GM12878 (cell line): ENCODE results near the gene R3HDM2. TPM values are rescaled to one million over a fixed set of nuclear protein-coding genes. Genes with fewer than 3 reads are reported as not detected.

Experiments used
- BCL3 ChIP-seq: IDR thresholded peaks from 2 replicates; pipeline ENCODE4 v1.6.1; 2011; ENCODE audit warnings: borderline replicate concordance, low read depth, mild to moderate bottlenecking, moderate library complexity, low read length; ENCODE audit not compliant: insufficient read depth, poor library complexity, severe bottlenecking
- BMI1 ChIP-seq: fragments of 450-650 bp; IDR thresholded peaks from 2 replicates; pipeline ENCODE4 v1.6.1; 2016; ENCODE audit warnings: mild to moderate bottlenecking, moderate library complexity, borderline replicate concordance
- CUX1 ChIP-seq: IDR thresholded peaks from 2 replicates; pipeline ENCODE4 v1.6.1; 2012; ENCODE audit warnings: improper control_type of control experiment, low read depth, low read length; ENCODE audit not compliant: insufficient replicate concordance
- EZH2 ChIP-seq: IDR thresholded peaks from 2 replicates; pipeline ENCODE4 v1.6.1; 2012; ENCODE audit warnings: low read depth, mild to moderate bottlenecking, control low read depth, inconsistent platforms, low read length, borderline replicate concordance; ENCODE audit not compliant: control insufficient read depth
- HDAC6 ChIP-seq: fragments of 200-600 bp; sonication (generic); IDR thresholded peaks from one replicate; pipeline ENCODE4 v1.8.0; 2017; ENCODE audit warnings: antibody characterized with exemption; ENCODE audit not compliant: unreplicated experiment
- HDGF ChIP-seq: fragments of 450-650 bp; IDR thresholded peaks from 2 replicates; pipeline ENCODE4 v1.6.1; 2016; ENCODE audit warnings: antibody characterized with exemption
- HSF1 ChIP-seq: fragments of 150-350 bp; IDR thresholded peaks from 2 replicates; pipeline ENCODE4 v1.6.1; 2014; ENCODE audit warnings: mild to moderate bottlenecking, low read depth, low read length
- IRF3 ChIP-seq: fragments of 450-650 bp; IDR thresholded peaks from 2 replicates; pipeline ENCODE4 v1.6.1; 2014; ENCODE audit warnings: mild to moderate bottlenecking
- MAX ChIP-seq: IDR thresholded peaks from 2 replicates; pipeline ENCODE4 v1.6.1; 2012; ENCODE audit warnings: low read depth, low read length, improper control_type of control experiment
- PAX8 ChIP-seq: fragments of 450-650 bp; IDR thresholded peaks from 2 replicates; pipeline ENCODE4 v1.6.1; 2017; ENCODE audit warnings: mild to moderate bottlenecking, moderate library complexity
- POLR2AphosphoS2 ChIP-seq: IDR thresholded peaks from 2 replicates; pipeline ENCODE4 v1.6.1; 2011; ENCODE audit warnings: low read depth, mild to moderate bottlenecking, low read length, improper control_type of control experiment, moderate library complexity
- POLR2AphosphoS5 ChIP-seq: IDR thresholded peaks from 2 replicates; pipeline ENCODE4 v1.6.1; 2011; ENCODE audit warnings: mild to moderate bottlenecking, low read length, inconsistent platforms
- RCOR1 ChIP-seq: conservative IDR thresholded peaks from 2 replicates; pipeline ENCODE4 v1.6.1; 2012; ENCODE audit warnings: low read depth, low read length, improper control_type of control experiment
- SMAD5 ChIP-seq: IDR thresholded peaks from 2 replicates; pipeline ENCODE4 v1.6.1; 2016; ENCODE audit warnings: antibody characterized with exemption, low read depth
- STAT1 ChIP-seq: fragments of 450-650 bp; conservative IDR thresholded peaks from 2 replicates; pipeline ENCODE4 v1.6.1; 2014; ENCODE audit warnings: antibody characterized with exemption, mild to moderate bottlenecking
- STAT3 ChIP-seq: IDR thresholded peaks from 2 replicates; pipeline ENCODE4 v1.6.1; 2011; ENCODE audit warnings: low read depth, low read length, improper control_type of control experiment
- TCF7 ChIP-seq: IDR thresholded peaks from 2 replicates; pipeline ENCODE4 v1.6.1; 2014; ENCODE audit warnings: antibody characterized with exemption, borderline replicate concordance
- USF2 ChIP-seq: IDR thresholded peaks from 2 replicates; pipeline ENCODE4 v1.6.1; 2011; ENCODE audit warnings: low read depth, low read length, improper control_type of control experiment, borderline replicate concordance
- ZNF274 ChIP-seq: IDR thresholded peaks from one replicate; pipeline ENCODE4 v1.8.0; 2011; ENCODE audit not compliant: insufficient read length, insufficient read depth
- polyA plus RNA-seq, 11 experiments: library from polyadenylated mRNA; depleted of rRNA in 4 of 11; unstranded in 6 of 11; stranded (reverse) in 5 of 11; fragments of >200 nt; fragmentation: Nextera tagmentation in 4 of 11; fragmentation: Illumina TruSeq in 1 of 11; extraction: Ambion mirVana in 4 of 11; extraction: Trizol in 1 of 11; gene quantifications; 1 replicate in 1 of 11; 2 replicates in 10 of 11; pipeline versions ENCODE4 v1.2.1 to v1.2.3, GENCODE V29; 2011 to 2016; ENCODE audit warnings: inconsistent platforms in 2 of 11, missing spikeins in 2 of 11, low read depth in 1 of 11
- total RNA-seq, 4 experiments: library from RNA; depleted of rRNA in 3 of 4; stranded (reverse); fragments of >200 nt in 3 of 4; fragmentation: Illumina TruSeq in 1 of 4; extraction: Trizol in 1 of 4; gene quantifications; 2 replicates each; pipeline versions ENCODE4 v1.2.1 to v1.2.3, GENCODE V29; 2013 to 2021

The R3HDM2 gene
- total and polyA plus RNA-seq, 10 of the 15 experiments (the other 5 are each of a cell fraction or from before 2014, with no cell fraction given), result 4.6 to 26.1 (median 11.2) TPM

- TF ChIP-seq CUX1, result no peak
- no peak for TF ChIP-seq SMAD5
- no peak for TF ChIP-seq HDAC6
- no peak for TF ChIP-seq BCL3
- no peak for TF ChIP-seq PAX8
- no peak for TF ChIP-seq STAT3
- no peak for TF ChIP-seq BMI1
- no peak for TF ChIP-seq ZNF274
- no peak for TF ChIP-seq RCOR1
- no peak for TF ChIP-seq IRF3
- TF ChIP-seq POLR2AphosphoS2, result no peak
- no peak for TF ChIP-seq USF2
- TF ChIP-seq STAT1, result no peak
- TF ChIP-seq HDGF, result no peak
- no peak for TF ChIP-seq TCF7
- TF ChIP-seq EZH2, result no peak
- TF ChIP-seq MAX, result no peak
- TF ChIP-seq POLR2AphosphoS5, result no peak
- TF ChIP-seq HSF1, result no peak
Observed at GRCh38 chr12:57430112-57430930, 522 bp downstream of the R3HDM2 start (continued).
